HG03565 (cell line): ENCODE data around the gene NCK1.
A peak's percentile ranks its signal among the peaks of the same experiment; 100 is the strongest.

Experiments used
- ATAC-seq: cut with Tn5 transposase; IDR thresholded peaks from one replicate; pipeline ENCODE4 v1.9.1; 2021; ENCODE audit warnings: mild to moderate bottlenecking, moderate library complexity; ENCODE audit not compliant: unreplicated experiment

Gene NCK1

DNA sequence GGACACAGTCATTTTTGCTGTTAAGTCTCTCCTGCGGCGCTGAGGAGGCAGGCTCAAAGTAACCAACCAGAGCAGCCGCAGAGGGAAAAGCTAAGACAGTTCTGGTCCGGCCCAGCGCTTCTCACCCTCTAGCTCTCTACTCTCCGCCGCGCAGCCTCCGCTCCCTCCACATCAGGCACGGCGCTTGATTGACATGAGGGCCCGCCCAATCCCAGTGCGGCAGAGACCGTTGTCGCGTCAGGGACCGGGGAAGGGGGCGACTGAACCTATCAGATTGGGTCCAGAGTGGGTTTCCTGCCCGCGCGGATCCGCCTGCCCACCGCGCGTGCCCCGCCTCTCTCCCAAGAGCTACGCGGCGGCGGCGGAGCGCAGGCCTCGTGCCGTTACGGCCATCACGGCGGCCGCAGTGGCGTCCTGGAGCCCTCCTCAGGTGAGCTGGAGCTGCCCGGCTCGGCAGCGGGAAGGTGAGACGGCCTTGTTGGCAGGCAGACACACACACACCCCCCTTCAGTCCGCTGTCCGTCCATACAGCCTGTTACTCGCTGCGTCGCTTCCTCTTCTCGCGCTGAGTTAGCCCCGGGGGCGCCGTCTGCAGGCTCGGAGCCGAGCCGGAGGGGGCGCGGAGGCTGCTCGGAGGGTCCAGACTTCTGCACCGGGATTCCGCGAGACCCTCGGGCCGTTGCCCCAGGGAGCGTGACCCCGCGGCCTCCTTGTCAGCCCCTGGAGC is at the start of gene NCK1:
Gene NCK1 (plus strand): TSS at position 319 of the 727 bp plus-strand sequence. CDS start 65,794 bp downstream, outside the sequence.
- ATAC-seq, result peak; percentile 95

DNA sequence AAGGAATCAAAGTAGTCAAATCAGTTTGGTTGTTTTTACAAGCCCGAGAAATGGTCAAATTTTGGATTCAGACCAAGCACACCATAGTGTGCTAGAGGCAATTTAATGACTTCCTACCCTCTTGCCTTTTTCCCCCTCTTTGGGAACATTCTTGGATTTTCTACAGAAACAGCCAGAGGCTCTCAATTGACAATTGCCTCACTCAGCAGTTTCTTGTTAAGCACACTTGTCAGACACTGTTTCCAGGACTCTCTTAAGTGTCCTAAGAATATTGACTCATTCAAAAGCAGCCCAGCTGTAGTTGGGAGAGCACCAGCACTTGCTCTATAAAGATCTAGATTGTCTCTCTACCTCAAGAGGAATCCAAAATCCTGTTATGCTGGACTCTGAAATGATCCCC is 44.6 kb upstream of the NCK1 start:
- ATAC-seq, result no peak

DNA sequence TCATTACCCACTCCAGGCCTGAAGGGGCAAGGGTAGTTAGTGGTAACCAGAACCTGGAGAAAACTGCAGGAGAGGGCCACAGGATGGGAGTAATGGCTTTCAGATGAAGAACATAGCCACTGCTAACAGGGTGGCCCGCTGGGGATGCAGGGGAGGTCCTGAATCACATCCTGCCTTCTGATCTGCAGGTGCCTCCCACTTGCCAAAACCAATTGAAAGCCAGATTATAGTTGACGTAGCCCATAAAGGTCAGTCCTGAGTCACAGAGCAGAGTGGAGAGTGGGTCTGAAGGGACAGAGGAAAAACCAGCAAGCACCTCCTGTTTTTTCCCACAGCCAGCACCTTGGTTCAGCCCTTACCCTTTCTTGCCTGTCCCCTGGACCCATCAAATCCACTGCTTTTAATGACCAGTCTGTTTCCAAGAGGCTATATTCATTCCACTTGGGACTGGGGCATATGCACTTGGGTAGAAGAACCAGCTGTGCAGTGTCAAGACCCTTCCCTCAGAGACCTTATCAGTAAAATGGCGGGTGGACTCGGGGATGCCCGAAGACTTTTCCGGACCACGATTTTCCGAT is 43.7 kb upstream of the NCK1 start:
- ATAC-seq, result no peak

DNA sequence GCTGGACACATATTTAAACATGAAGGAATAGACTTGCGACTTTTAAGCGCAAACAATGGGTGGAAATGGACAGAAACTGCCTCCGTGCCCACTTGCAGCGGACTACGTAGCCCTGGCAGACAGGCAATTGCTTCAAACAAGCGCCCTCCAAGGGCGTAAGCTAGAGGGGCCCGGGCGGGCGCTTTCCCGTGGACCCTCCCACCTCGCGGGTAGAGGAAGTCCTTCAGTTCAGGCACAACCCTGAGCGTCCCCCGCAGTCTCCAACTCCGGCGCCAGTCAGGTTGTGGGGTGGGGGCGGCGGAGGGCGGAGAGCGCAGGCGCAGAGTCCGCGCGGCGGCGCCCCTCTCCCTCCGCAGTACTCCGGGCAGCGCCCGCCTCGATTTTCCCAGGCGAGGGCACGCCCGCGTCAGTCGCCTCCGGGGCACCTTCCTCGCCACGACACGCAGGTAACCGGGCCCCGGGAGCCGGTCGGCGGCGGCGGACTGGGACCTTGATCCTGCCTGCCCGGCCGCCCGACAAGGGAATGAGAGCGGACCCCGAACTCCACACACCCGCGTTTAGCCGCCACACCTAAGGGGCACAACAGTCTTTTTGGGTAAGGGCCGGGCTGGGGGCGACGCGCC is 43.1 kb upstream of the NCK1 start, which contains the start of gene SLC35G2:
Gene SLC35G2 (plus strand): TSS at position 358 of the 623 bp plus-strand sequence. CDS start 35,335 bp downstream, outside the sequence.
- ATAC-seq, result no peak

DNA sequence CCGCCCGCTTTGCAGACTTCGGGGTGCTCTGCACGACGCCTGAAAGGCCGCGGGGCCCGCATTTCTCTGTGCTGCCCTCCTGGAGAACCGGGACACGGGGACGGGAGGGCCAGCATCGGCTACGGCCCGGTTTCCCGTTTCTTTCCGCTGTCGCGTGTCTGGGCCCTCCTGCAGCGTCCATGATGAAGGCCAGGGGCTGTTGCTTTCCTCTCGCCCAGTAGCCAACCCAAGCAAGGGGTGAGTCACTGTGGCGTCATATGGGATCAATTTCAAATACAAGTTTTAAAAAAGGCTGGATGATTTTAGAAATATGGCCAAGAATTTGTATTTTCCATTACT is 42.6 kb upstream of the NCK1 start:
- no peak for ATAC-seq

DNA sequence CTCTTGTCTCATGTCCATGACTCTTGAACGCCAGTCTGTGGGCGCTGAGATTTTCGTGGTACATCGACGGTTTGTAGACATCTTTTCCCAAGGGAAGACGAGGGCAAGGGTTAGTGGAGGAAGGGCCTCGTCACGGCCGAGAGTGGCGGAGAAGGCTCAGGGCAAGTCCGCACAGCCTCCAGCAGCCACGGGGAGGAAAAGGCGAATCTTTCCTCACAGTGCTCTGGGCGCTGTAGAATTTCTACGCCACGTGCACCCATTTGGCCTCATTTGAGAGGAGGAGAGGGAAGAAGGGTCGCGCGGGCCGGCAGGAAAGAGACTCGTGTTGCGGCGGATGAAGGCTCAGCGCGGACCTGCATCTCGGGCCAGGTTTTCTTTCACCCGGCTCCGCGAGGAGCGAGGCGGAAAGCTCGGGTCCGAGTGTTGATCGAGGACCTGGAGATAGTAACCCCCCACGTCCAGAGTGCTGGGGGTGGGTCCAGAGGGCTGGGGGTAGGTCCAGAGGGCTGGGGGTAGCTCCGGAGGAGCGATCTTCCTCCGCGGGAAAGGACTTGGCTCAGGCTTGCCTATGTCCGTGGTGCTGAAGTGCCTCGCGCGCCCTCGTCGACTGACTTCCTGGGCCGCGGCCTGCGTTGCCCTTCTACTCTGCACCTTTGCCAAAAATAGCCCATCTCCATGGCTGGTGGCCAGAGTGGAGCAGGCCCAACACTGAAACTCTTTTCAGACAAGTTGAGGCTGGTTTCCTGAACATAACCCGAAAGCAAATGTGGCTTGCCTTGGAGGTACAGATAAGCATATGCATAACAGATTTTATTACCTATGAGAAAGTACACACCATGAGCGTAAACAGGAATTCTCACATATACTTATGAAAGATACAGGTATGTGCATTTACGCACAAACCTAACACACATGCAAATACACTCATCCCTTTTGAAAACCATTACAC is 42.0 kb upstream of the NCK1 start:
- ATAC-seq, result no peak

DNA sequence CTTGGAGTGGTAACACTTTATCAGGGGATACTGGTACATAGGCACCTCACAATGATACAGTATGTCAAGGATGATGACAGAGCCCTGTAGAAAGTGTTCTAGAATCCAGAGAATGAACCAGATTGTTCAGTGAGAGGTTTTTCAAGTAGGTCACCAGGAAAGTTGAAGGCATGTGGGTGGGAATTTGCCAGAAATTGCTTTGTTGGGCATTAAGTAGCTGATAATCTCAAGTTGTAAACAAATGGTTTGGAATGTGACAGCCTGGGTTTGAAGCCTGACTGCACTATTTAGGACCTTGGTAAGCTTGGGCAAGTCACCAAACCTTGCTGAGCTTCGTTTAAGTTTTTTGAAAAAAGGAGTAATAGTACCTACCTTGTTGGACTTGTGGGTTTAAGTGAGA is 30.5 kb upstream of the NCK1 start:
- ATAC-seq, result no peak

DNA sequence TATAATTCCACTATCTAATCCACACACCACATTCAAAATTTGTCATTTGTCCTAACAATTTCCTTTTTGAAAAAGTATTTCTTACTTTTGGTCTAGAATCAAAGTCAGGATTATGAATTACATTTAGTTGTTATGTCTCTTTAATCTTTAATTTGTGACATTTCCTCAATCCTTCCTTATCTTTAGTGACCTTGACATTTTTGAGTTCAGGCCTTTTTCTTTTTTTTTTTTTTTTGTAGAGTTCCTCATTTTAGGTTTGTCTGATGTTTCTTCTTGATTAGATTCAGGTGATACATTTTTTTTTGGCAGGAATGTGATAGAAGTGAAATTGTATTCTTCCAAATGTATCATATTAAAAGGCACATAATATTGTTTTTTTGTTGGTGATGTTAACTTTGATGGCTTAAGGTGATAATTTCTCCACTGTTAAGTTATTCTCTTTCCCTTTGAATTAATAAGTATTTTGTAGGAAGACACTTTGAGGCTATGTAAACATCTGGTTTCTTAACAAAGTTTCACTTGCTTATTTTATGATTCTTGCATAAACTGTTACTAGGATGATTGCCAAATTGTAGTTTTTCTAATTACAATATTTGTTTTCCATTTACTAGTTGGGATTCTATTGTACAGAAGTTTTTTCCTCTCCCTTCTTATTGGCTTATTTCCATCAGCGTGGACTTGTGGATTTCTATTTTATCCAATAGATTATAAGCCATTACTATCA is 26.8 kb upstream of the NCK1 start:
- no peak for ATAC-seq

DNA sequence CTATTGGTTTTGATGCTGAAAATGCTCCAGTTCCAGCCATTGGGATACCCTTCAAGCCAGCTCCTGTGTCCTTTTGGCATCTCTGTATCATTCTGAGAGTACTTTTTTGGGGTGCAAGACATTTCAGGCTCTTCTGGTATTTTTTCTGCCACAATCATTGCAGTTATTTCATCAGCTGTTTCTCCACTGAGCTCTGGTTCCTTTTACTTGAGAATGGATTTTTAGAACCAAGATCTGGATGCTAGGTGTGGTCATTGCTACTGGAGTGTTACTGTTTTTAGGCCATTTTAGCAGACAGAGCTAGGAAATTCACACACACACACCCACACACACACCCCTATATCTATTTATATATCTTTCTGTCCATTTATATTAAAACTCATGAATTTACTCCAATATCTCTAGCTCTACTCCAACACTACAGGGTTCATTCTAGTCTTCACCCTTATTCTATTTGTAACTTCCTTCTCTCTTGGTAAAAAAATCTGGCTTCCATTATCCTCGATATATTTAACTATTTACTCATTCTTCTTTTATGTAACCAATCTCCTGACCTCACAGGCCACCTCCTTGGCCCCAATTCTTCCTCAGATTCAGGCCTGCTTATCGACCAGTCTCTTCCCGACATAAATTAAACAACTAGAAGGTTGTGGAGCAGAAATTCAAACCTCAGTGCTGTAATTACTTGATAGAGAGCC is 26.0 kb upstream of the NCK1 start:
- no peak for ATAC-seq

DNA sequence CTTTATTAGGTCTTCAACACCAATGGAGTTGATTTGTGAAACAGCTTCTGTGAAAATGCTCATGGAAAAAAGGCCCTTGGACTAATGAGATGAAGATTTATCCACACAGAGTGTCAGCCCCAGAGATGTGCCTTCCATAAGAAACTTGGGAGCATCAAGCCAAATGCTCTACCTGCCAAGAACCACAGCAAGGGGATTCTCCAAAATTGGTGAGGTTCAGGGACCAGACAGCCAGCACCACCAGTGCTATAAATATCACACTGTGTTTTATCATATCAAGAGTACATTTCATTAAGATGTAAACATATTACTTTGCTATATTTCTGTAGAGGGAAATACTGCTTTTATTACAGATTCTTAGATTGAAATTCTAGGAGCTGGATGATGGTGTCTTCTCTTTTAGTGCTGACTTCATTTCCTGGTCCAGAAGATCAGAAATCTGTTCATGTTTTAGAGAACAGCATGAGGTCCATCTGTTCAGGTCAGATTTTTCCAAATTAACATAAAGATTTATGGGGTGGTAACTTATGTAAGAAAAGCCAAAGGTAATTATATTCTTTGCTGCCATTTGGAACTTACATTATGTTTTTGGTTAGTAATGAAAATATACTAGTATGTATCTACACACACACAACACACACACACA is 25.4 kb upstream of the NCK1 start:
- no peak for ATAC-seq

DNA sequence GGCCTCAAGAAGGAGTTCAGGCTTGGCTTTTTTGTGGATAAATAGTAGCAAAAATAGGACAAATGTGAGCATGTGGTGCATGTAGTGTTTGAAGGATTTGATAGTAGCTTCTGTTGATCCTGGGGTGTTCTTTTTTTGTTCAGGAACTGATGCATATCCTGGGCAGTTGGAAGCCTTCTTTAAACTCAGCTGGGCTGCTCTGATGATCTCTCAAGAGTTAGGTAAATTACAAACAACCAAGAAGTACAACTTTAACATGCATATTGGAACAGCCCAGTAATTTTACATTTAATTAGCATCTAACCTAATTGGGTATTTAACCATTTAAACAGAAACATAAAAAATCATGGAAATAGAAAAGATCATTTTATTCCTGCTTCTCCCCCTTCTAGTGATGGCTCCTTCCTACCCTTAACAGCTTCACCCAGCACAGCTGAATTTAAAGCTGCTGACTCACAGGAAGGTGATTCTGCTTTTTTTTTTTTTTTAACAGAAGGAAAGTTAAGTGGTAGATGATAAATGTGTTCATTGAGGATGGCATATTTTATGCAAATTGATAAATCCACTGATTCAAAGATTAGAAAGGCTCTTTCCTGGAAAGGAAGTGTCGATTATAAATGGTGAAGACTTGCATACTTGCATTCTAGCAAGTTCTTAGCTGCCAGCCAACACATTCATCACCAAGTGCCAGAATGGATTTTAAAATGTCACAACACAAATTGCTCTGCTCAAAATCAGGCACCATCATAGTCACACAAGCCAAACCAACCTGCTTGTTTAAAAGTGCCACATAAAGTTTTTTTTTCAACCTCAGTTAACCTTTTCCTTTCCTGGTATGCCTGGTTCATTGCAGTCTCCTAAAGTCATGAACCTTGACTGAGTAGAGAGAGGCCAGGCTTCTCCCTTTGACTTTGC is 23.1 kb upstream of the NCK1 start:
- no peak for ATAC-seq

DNA sequence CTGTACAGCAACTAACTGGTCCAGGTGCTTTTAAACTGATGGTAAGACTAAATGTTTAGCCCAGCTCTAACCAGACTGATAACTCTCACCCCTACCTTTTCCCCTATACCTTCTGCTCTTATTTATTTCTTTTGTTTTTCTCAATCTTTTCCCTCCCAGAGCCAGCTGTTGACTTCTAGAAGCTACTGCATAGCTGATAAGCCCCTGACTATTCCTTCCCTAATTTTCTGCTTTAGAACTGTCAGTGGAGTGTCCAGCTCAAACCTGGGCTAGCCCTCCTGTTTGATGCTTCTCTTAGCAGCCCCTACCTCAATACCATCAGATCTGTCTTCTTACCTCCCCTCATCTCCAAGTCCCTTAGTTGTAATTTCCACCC is 22.5 kb upstream of the NCK1 start:
- ATAC-seq, result no peak

DNA sequence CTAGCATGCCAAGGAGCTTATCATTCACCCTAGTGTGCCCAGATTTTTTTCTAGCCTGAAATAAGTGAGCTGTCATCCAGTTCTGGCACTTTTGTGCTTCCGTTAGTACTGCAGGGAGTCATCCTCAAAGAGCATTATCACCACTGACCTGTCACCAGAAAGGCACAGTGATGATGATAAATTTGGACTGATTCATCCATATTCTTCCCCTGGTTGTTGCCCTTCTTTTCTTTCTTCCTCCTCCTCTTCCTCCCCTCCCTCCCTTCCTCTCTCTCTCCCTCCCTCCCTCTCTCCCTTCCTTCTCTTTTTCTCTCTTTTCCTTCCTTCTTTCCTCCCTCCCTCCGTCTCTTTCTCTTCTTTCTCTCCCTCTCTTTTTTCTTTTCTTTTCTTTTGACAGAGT is 21.8 kb upstream of the NCK1 start:
- no peak for ATAC-seq

DNA sequence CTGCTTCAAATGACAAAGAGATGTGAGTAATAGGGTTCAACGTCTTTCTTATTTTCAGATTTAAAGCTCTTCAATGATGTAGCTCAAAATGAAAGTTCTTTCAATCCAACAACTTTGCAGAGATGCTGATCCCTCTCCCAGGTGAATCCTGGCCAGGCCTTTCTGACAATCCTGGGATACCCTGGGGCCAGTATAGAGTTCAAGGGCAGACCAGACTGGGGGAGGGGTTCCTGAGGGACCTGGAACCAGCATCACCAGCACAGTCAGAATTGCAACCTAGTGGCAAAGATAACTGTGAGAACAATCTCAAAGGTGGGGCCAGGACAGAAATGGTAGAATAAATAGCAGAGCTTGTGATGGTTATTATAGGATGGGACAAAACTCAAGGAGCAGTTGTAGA is 19.7 kb upstream of the NCK1 start:
- ATAC-seq, result no peak

DNA sequence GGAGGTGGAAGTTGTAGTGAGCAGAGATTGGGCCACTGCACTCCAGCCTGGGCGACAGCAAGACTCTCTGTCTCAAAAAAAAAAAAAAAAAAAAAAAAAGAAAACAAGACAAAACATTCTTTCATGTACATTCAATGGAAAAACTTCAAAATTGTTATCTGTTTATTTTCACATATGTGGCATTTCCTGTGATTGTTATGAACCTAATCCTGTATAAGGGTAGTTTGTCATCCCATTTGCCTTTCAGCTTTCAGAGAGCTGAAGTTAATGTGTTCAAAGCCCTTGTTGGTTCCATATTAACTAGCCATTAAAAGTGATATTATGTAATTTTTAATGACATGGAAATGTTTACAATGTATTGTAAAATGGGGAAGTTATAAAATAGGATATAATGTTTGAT is 17.3 kb upstream of the NCK1 start:
- no peak for ATAC-seq

DNA sequence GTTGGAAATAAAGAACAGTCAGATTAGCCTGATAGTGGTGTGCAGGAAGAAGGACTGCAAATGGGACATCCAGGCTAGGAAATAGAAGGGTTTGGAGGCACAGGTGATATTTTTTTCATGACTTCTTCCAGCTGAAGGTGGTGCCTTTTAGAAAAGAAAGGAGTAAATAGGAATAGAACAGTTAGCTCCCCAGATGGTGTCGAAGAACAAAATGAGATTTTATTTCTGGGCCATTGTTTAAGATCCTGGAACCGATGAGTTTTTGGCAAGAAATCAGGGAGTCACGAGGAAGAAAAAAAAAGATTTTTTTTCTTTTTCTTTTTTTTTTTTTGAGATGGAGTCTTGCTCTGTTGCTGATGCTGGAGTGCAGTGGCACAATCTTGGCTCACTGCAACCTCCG is 9.8 kb upstream of the NCK1 start:
- ATAC-seq, result no peak

DNA sequence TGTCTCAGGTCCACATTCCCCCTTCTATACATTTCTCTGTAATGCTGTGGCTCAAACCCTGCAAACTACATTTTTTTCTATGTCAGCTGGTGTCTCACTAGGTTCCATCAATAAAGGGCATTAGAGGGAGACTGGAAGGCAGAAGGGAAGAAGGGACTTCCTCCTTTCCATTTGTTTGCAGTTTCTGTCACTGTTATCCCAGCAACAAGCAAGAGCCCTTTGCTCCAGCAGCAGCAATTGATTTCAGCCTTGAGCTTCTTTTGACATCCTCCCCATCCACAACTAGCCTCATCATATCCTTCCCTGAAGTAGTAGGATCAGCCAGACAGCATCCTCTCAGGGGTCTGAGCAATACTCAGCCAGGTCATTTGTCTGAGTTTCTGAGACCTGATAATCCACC is 5.3 kb upstream of the NCK1 start:
- no peak for ATAC-seq

DNA sequence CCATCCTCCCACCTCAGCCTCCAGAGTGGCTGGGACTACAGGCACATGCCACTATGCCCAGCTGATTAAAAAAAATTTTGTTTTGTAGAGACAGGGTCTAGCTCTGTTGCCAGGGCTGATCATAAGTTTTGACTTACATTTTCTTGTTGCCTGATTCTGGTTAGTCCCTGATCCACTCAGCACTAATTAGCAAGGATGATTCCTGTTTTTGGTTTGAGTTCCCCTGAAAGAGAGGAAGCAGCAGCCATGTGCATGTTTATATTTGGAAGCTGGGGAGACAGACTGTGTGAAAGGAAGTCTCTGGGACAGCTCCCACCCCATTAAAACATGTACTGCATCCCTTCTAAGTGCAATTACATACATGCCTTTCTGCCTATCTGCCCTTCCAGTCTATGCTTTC is 3.6 kb upstream of the NCK1 start:
- ATAC-seq, result no peak

DNA sequence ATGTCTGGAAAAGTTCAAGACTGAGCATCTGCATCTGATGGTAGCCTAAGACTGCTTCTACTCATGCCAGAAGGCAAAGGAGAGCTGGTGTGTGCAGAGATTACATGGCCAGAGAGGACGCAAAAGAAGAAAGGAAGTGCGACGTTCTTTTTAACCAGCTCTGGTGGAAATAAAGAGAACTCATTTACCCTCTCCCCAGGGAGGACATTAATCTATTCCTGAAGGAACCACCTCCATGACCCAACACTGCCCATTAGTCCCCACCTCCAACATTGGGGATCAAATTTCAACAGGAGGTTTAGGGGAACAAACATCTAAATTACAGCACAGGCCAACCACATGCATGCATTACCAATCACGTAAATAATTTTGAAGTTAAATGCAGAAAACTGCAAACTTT is 1.5 kb upstream of the NCK1 start:
- ATAC-seq, result no peak
